Measurements from ENCODE around the gene MUC15. TPM values are rescaled to one million over a fixed set of nuclear protein-coding genes. Genes with fewer than 3 reads are reported as not detected.
"Not testable (repeated sequence)": the region's sequence is repeated elsewhere in the genome, so short reads cannot be mapped to it uniquely, and the experiment has no call there.

Gene MUC15, protein sequence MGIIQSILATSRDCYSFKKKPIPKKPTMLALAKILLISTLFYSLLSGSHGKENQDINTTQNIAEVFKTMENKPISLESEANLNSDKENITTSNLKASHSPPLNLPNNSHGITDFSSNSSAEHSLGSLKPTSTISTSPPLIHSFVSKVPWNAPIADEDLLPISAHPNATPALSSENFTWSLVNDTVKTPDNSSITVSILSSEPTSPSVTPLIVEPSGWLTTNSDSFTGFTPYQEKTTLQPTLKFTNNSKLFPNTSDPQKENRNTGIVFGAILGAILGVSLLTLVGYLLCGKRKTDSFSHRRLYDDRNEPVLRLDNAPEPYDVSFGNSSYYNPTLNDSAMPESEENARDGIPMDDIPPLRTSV
- total RNA-seq: not detected
- polyA plus RNA-seq: not detected
- total RNA-seq: 0 to 0.06 (median 0) reads per million in 6 experiments

- Mint-ChIP-seq H3K27ac (no peak within 1 kb of the TSS), H3K4me3 (no peak within 1 kb of the TSS), H3K9me3 (peaks cover 0 to 7% (median 0%) of the 10 kb centered on the region in 9 donors), H3K4me1 (no peaks in the 10 kb centered on the region), H3K27me3 (no peaks in the 10 kb centered on the region), H3K36me3 (no peaks in the 10 kb centered on the region)
- DNase-seq (no peak), ATAC-seq (no peak)
- POLR2A ChIA-PET: no interaction called here
Measured at GRCh38 chr11:26571861-26572654, at the start of gene MUC15. TSS of gene MUC15 (minus strand) at chr11:26572263. CDS start at chr11:26567094, 5,169 bp downstream.

- POLR2A ChIA-PET: no interaction called here
- H3K27ac Mint-ChIP-seq: no peak overlapping the region
- H3K36me3 Mint-ChIP-seq: no peaks in the 10 kb centered on the region
- H3K4me3 Mint-ChIP-seq: no peak overlapping the region
- no peaks in the 10 kb centered on the region for H3K4me1 Mint-ChIP-seq
- no peak for DNase-seq
- H3K27me3 Mint-ChIP-seq: no peaks in the 10 kb centered on the region
- H3K9me3 Mint-ChIP-seq: peaks cover 0 to 5% (median 2%) of the 10 kb centered on the region in 9 donors
- no peak for ATAC-seq
Measured at GRCh38 chr11:26621132-26621531, 49.1 kb upstream of the MUC15 start.

DNA sequence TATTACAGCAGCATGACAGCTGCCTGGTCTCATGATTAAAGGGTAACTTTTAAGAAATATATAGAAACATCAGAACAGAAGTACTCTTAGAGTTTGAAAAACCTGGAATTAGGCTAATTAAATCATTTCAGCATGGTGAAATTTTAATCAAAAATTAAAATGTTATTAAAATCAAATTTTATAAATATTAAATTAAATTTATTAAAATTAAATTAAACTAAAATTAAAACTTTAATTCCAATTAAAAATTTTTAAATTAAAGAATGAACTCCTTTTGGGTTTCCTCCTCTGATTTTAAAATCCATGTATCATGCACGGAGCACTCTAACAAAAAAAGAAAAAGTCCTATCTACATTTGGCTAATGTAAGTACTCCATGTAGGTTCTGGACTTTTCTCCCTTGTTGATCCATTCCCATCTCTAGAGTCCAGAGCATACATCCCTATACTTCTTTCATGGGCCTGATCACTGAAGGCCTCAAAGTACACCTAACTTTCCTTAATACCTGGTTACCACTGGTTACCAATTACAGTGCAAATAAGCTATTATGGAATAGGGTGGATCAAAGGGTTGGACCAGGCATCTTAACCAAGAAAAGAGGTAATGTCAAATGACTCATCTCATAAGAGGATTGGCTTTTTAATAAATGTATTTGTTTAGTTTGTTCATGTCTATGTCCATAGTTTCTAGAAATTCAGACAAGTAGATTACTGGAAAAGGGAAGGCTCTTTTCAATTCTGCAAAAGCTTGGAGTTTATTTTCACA lies 48.4 kb upstream of the MUC15 start:
- Mint-ChIP-seq H3K4me1 (no peaks in the 10 kb centered on the region), H3K27ac (no peak overlapping the region), H3K27me3 (no peaks in the 10 kb centered on the region), H3K4me3 (no peak overlapping the region), H3K36me3 (no peaks in the 10 kb centered on the region), H3K9me3 (peaks cover 0 to 5% (median 2%) of the 10 kb centered on the region in 9 donors)
- ATAC-seq (no peak), DNase-seq (no peak)
- POLR2A ChIA-PET: no interaction called here

- Mint-ChIP-seq H3K27ac (no peak overlapping the region), H3K4me1 (no peaks in the 10 kb centered on the region), H3K36me3 (peaks cover 0 to 2% (median 0%) of the 10 kb centered on the region in 3 donors), H3K9me3 (peaks cover 0 to 12% (median 2%) of the 10 kb centered on the region in 9 donors), H3K27me3 (no peaks in the 10 kb centered on the region), H3K4me3 (no peak overlapping the region)
- no peak for ATAC-seq
- POLR2A ChIA-PET: no interaction called here
- no peak for DNase-seq
Measured at GRCh38 chr11:26618441-26618840, 46.4 kb upstream of the MUC15 start.

DNA sequence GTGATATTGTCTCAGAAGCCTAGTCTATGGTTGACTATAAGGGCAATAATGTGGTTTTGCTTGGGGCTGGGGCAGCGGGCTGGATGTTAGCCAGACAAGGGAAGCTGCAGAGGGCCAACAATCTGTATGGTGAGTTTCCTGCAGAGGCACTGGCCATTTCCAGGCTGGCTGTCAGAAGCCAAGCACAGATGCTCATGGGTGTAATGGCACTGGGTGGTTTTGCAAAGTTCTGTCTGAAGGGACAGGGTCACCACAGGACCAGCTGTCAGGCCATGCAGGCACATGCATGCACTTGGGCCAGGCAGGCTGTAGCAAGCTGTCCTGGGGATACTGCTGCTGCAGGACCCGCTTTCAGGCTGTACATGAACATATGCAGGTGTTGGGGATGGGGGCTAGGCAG lies 41.7 kb upstream of the MUC15 start:
- Mint-ChIP-seq H3K4me1 (no peaks in the 10 kb centered on the region), H3K27me3 (no peaks in the 10 kb centered on the region), H3K9me3 (peaks cover 0 to 40% (median 15%) of the 10 kb centered on the region in 9 donors), H3K27ac (no peak overlapping the region), H3K36me3 (peaks cover 0 to 5% (median 0%) of the 10 kb centered on the region in 3 donors), H3K4me3 (no peak overlapping the region)
- DNase-seq: no peak
- ATAC-seq: no peak
- POLR2A ChIA-PET: no interaction called here

- ATAC-seq (no peak), DNase-seq (no peak)
- peaks cover 0 to 5% (median 0%) of the 10 kb centered on the region in 3 donors for H3K36me3 Mint-ChIP-seq
- H3K4me1 Mint-ChIP-seq: peaks cover 0 to 2% (median 0%) of the 10 kb centered on the region in 4 donors
- peaks cover 4 to 49% (median 23%) of the 10 kb centered on the region in 9 donors for H3K9me3 Mint-ChIP-seq
- H3K27me3 Mint-ChIP-seq: no peaks in the 10 kb centered on the region
- no peak overlapping the region for H3K4me3 Mint-ChIP-seq
- no peak overlapping the region for H3K27ac Mint-ChIP-seq
- POLR2A ChIA-PET: no interaction called here
Measured at GRCh38 chr11:26608507-26609146, 36.6 kb upstream of the MUC15 start.

DNA sequence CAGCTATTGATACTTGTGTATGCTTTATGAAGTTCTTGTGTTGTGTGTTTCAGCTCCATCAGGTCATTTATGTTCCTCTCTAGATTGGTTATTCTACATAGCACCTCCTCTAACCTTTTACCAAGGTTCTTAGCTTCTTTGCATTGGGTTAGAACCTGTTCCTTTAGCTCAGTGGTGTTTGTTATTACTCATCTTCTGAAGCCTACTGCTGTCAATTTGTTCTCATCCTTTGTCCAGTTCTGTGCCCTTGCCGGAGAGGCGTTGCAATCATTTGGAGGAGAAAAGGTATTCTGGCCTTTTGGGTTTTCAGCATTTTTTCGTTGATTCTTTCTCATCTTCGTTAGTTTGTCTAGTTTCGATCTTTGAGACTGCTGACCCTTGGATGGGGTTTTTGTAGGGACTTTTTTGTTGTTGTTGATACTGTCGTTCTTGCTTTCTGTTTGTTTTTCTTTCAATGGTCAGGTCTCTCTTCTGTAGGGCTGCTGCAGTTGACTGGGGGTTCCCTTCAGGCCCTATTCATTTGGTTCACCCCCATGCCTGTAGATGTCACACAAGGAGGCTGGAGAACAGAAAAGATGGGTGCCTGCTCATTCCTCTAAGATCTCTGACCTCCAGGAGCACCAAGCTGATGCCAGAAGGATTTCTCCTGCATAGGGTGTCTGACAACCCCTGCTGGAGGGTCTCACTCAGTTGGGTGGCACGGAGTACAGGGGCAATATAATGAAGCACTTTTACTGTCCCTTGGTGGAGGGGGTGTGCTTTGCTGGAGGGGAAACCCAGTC lies 35.9 kb upstream of the MUC15 start:
- Mint-ChIP-seq H3K27me3 (no peaks in the 10 kb centered on the region), H3K36me3 (no peaks in the 10 kb centered on the region), H3K4me1 (peaks cover 0 to 2% (median 0%) of the 10 kb centered on the region in 4 donors), H3K27ac (no peak overlapping the region), H3K4me3 (no peak overlapping the region), H3K9me3 (peaks cover 3 to 48% (median 22%) of the 10 kb centered on the region in 9 donors)
- DNase-seq (no peak), ATAC-seq (no peak)
- POLR2A ChIA-PET: no interaction called here

DNA sequence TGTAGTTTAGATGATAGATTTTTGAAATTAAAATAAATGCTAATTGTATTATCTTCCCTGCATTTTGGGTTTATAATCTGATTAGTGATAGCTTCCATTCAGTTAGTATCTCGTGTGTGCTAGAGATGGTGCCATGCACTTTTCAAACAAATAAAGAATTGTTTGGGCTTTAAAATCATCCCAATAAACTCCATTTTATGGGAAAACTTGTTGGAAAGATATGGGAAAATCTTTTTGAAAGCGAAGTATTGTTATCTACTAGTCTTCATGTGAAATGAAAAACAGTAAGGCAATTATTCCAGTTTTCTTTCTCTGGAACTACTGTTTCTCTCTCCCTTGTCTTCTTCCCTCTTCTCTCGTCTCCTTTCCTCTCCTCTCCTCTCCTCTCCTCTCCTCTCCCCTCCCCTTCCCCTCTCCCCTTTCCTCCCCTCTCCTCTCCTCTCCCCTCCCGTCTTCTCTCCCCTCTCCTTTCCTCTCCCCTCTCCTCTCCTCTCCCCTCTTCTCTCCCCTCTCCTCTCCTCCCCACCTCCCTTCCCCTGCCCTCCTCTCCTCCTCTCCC lies 27.9 kb upstream of the MUC15 start:
- no peak overlapping the region for H3K27ac Mint-ChIP-seq
- POLR2A ChIA-PET: no interaction called here
- H3K27me3 Mint-ChIP-seq: peaks cover 0 to 3% (median 0%) of the 10 kb centered on the region in 5 donors
- no peaks in the 10 kb centered on the region for H3K4me1 Mint-ChIP-seq
- ATAC-seq (no peak), DNase-seq (no peak)
- no peaks in the 10 kb centered on the region for H3K36me3 Mint-ChIP-seq
- peaks cover 6 to 26% (median 14%) of the 10 kb centered on the region in 9 donors for H3K9me3 Mint-ChIP-seq
- H3K4me3 Mint-ChIP-seq: no peak overlapping the region

GRCh38 chr11:26599425-26599824 lies 27.4 kb upstream of the MUC15 start:
- Mint-ChIP-seq H3K36me3 (no peaks in the 10 kb centered on the region), H3K9me3 (peaks cover 6 to 29% (median 14%) of the 10 kb centered on the region in 9 donors), H3K27me3 (peaks cover 0 to 3% (median 0%) of the 10 kb centered on the region in 5 donors), H3K27ac (no peak overlapping the region), H3K4me1 (no peaks in the 10 kb centered on the region), H3K4me3 (no peak overlapping the region)
- DNase-seq (no peak), ATAC-seq (no peak)
- POLR2A ChIA-PET: no interaction called here

GRCh38 chr11:26597899-26598298 lies 25.8 kb upstream of the MUC15 start:
- DNase-seq: no peak
- H3K27me3 Mint-ChIP-seq: peaks cover 0 to 3% (median 0%) of the 10 kb centered on the region in 5 donors
- no peak overlapping the region for H3K27ac Mint-ChIP-seq
- POLR2A ChIA-PET: no interaction called here
- H3K9me3 Mint-ChIP-seq: peaks cover 6 to 31% (median 10%) of the 10 kb centered on the region in 9 donors
- no peak overlapping the region for H3K4me3 Mint-ChIP-seq
- no peaks in the 10 kb centered on the region for H3K36me3 Mint-ChIP-seq
- H3K4me1 Mint-ChIP-seq: no peaks in the 10 kb centered on the region
- ATAC-seq: no peak

GRCh38 chr11:26597049-26597689 lies 25.1 kb upstream of the MUC15 start:
- POLR2A ChIA-PET, H3K27me3 Mint-ChIP-seq, DNase-seq, H3K36me3 Mint-ChIP-seq, H3K4me3 Mint-ChIP-seq, H3K27ac Mint-ChIP-seq, H3K4me1 Mint-ChIP-seq, ATAC-seq: not testable (repeated sequence)
- H3K9me3 Mint-ChIP-seq: peaks cover 5 to 29% (median 10%) of the 10 kb centered on the region in 9 donors
